ENCODE results near the gene BAZ1B. TPM values are rescaled to one million over a fixed set of nuclear protein-coding genes. Genes with fewer than 3 reads are reported as not detected.

Gene BAZ1B, protein sequence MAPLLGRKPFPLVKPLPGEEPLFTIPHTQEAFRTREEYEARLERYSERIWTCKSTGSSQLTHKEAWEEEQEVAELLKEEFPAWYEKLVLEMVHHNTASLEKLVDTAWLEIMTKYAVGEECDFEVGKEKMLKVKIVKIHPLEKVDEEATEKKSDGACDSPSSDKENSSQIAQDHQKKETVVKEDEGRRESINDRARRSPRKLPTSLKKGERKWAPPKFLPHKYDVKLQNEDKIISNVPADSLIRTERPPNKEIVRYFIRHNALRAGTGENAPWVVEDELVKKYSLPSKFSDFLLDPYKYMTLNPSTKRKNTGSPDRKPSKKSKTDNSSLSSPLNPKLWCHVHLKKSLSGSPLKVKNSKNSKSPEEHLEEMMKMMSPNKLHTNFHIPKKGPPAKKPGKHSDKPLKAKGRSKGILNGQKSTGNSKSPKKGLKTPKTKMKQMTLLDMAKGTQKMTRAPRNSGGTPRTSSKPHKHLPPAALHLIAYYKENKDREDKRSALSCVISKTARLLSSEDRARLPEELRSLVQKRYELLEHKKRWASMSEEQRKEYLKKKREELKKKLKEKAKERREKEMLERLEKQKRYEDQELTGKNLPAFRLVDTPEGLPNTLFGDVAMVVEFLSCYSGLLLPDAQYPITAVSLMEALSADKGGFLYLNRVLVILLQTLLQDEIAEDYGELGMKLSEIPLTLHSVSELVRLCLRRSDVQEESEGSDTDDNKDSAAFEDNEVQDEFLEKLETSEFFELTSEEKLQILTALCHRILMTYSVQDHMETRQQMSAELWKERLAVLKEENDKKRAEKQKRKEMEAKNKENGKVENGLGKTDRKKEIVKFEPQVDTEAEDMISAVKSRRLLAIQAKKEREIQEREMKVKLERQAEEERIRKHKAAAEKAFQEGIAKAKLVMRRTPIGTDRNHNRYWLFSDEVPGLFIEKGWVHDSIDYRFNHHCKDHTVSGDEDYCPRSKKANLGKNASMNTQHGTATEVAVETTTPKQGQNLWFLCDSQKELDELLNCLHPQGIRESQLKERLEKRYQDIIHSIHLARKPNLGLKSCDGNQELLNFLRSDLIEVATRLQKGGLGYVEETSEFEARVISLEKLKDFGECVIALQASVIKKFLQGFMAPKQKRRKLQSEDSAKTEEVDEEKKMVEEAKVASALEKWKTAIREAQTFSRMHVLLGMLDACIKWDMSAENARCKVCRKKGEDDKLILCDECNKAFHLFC (N-terminal part only)
- total RNA-seq = 41.8 and 42.2 TPM in 2 replicates

DNA sequence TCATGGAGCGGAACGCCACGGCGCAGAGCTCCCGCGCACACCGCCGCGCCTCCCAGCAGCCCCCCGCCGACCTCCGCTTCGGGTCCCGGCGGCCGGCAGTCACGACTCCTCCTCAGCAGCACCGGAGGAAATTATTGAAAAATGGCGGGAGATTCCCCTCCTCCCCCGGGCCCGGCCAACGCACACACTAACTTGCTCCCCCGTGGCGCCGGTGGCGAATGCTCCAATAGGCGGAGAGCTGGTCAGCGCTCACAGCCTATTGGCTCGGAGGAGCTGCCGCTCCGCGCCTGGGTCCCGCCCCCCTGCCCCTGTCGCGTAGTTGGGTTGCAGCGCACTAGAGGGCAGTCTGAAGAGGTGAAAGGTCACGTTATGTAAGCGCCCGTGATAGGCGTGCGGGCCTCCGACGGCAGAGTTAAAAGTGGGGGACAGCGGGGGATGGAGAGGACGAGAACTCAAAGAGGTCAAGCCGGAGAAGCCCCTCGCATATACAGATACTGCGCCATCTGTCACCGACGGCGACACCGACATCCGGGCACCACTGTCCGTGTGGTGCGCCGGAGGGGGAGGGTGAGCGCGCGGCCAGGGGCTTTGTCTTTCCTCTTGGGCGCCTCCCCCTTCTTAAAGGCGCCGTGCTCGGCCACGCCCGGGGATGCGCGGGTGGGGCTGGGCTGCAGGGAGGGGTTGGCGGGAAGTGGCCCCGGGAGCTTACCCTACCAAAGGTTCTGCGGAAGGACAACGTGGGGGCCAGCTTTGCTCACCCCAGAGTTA is at the start of gene BAZ1B:
Gene BAZ1B (minus strand): TSS at position 189 of the 768 bp plus-strand sequence. CDS start 360 bp downstream, outside the sequence.

DNA sequence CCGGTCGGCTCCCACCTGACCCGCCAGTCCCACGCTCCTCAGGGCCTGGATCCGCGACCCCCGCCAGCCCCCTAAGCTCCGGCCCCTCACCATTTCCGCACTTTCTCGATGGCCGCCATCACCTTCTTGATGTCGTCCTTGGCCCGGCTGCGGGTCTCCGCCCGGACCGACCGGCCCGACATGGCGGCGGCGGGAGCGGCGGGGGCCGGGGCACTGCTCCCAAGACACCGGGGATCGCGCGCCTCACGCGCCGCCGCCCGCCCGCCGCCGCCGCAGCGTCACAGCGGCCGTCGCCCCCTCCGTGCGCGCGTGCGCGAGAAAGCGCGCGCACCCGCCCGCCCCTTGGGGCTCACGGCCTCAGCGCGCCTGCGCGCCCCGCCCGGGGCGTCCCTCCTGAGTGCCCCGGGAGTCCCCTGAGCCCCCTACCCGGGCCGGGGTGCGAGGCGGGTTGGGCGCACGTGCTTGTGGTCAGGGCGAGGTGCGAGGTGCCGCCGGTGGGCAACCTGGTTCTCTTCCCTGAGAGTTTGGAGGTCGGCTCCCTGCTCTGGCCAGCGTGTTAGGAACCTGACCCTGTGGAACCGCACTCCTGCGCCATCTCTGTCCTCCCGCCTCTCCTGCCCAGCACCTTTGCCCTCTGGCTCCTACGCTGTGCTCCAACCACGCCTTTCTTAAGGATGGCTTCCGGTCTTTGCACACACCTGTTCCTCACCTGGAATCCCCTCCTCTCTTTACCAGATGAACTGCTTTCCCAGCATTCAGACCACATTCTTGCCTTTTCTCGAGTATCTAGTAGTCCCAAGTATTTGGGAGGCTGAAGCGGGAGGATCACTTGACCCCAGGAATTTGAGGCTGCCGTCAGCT is 35.5 kb upstream of the BAZ1B start, which contains the start of gene BCL7B:
Gene BCL7B (minus strand): TSS at position 294 of the 861 bp plus-strand sequence. CDS start 112 bp downstream, at position 182.

Other genes with a start within 250 kb of the BAZ1B start
- 31.3 and 44.3 TPM in 2 replicates for gene NSUN5, start 213.5 kb downstream of the BAZ1B start, total RNA-seq
- not detected in 2 replicates for gene TRIM50, start 194.2 kb downstream of the BAZ1B start, total RNA-seq
- gene FKBP6, start 194.1 kb downstream of the BAZ1B start, total RNA-seq = not detected in 2 replicates
- 1.1 and 2.2 TPM in 2 replicates for gene FZD9, start 88.5 kb downstream of the BAZ1B start, total RNA-seq
- 19.0 and 20.0 TPM in 2 replicates for gene BCL7B, start 35.4 kb upstream of the BAZ1B start, total RNA-seq
- 65.2 and 100 TPM in 2 replicates for gene TBL2, start 56.3 kb upstream of the BAZ1B start, total RNA-seq
- not detected in 2 replicates for gene MLXIPL, start 102.2 kb upstream of the BAZ1B start, total RNA-seq
- 2.6 and 7.2 TPM in 2 replicates for gene VPS37D, start 145.5 kb upstream of the BAZ1B start, total RNA-seq
- 0.72 and 1.1 TPM in 2 replicates for gene DNAJC30, start 161.2 kb upstream of the BAZ1B start, total RNA-seq
- 40.7 and 44.5 TPM in 2 replicates for gene BUD23, start 161.3 kb upstream of the BAZ1B start, total RNA-seq
- gene STX1A, start 197.4 kb upstream of the BAZ1B start, total RNA-seq = 6.7 and 8.1 TPM in 2 replicates
- 3.8 and 29.6 TPM in 2 replicates for gene ABHD11, start 216.5 kb upstream of the BAZ1B start, total RNA-seq
- 2.7 TPM in 1 of 2 replicates, not detected in the other for gene CLDN3, start 248.0 kb upstream of the BAZ1B start, total RNA-seq

Measured in tracheal epithelial cell (primary cell).